GM21528 (cell line): ENCODE results near the gene SSTR5.

ENCODE experiments used
- ATAC-seq: cut with Tn5 transposase; IDR thresholded peaks from one replicate; pipeline ENCODE4 v1.9.1; 2021; ENCODE audit warnings: mild to moderate bottlenecking, moderate library complexity; ENCODE audit not compliant: unreplicated experiment, low FRiP score

Gene SSTR5

GRCh38 chr16:1053700-1054368 is 18.7 kb upstream of the SSTR5 start:
- ATAC-seq: no peak

- ATAC-seq: no peak
Measured at GRCh38 chr16:1054660-1055556, 17.6 kb upstream of the SSTR5 start.

- no peak for ATAC-seq
Measured at GRCh38 chr16:1055557-1055924, 17.0 kb upstream of the SSTR5 start.

DNA sequence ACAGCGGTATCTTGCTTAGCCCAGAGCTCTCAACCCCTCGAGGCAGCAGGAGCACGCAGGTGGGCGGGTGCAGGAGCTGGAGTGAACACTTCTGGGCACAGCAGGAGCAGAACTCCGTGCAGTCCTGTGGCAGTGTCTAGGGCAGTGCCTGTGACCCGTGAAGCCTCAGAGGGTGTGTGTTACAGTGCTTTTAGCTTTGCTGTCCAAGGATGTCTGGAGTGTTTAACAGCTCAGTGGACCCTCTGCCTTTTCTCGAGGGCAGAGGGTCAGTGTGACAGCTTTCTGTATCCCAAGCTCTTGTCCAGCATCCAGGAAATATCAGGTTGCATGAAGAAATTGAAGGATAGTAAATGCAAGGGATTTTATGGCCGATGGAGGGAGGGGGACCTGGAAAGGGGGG is 16.4 kb upstream of the SSTR5 start:
- no peak for ATAC-seq

GRCh38 chr16:1057252-1057932 is 15.2 kb upstream of the SSTR5 start:
- no peak for ATAC-seq

- no peak for ATAC-seq
Measured at GRCh38 chr16:1058216-1058615, 14.3 kb upstream of the SSTR5 start.

GRCh38 chr16:1059310-1059709 is 13.2 kb upstream of the SSTR5 start:
- no peak for ATAC-seq

- ATAC-seq: no peak
Measured at GRCh38 chr16:1060416-1061340, 11.9 kb upstream of the SSTR5 start.

GRCh38 chr16:1061769-1062505 is 10.6 kb upstream of the SSTR5 start:
- ATAC-seq: no peak

- no peak for ATAC-seq
Measured at GRCh38 chr16:1062895-1063294, 9.7 kb upstream of the SSTR5 start.

GRCh38 chr16:1063728-1064127 is 8.8 kb upstream of the SSTR5 start:
- ATAC-seq: no peak

DNA sequence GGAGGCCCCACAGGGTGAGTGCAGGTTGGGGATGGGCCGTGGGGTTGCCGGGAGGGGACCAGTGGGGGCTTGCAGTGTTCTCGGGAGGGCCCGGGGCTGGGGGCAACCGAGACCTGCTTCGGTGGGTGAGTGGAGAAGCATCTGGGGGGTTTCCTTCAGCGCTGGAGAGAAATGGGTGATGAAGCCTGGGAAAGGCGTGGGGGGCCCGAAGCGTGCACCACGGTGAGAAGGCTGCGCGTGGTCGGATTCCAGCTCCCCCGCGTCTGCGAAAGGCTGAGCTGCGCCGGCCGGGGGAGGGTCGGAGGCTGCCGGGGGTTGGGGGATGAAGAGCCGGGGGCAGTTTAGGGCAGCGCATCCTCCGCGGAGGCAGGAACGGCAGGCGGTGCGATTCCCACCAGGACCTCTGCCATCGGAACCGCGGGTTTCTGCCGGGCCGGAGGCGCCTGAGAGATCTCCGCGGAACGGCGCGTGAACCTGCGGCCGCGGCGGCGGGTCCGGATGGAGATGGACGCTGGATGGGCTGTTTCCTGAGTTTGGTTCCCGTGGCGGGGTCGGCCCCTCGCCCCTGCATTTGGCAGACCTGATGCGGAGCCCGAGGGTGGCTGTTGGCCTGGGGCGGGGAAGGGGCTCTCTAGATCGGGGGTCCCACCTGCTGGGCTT is 6.9 kb upstream of the SSTR5 start:
- ATAC-seq: no peak

DNA sequence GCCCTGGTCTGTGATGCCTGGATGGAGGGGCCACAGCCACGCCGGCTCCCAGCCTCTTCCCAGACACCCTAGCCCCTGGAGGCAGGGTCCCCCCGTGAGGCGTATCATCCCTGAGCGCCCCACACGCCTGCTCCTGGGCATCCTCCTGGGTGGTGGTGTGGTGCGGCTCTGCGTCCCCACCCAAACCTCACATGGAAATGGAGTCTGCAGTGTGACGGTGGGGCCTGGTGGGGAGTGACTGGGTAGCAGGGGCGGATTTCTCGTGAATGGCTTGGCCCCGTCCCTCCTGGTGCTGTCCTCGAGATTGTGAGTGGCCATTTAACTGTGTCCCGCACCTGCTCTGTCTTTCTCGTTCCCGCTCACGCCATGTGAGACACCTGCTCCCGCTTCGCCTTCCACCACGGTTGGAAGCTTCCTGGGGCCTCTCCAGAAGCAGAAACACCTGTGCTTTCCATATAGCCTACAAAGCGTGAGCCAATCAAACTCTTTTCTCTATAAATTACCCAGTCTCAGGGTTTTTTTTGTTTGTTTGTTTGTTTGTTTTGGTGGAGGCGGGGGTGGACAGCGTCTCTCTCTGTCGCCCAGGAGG is 5.9 kb upstream of the SSTR5 start:
- no peak for ATAC-seq

DNA sequence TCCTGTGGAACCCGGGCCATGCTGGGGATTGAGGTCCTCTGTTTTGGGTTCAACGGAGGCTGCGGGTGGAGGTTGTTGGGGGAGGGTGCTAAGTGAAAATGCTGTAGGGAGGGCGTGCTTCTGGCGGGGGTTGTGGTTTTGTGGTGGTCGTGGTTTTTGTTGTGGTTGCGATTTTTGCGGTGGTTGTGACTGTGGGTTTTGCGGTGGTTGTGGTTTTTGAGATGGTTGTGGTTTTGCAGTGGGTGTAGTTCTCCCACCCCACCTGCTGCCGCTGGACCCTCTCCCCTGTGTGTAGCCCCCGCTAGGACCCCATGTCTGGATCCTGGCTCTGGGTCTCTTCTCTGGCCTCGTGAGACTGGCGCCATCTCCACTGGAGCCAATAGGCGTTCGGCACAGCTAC is 4.9 kb upstream of the SSTR5 start:
- no peak for ATAC-seq

DNA sequence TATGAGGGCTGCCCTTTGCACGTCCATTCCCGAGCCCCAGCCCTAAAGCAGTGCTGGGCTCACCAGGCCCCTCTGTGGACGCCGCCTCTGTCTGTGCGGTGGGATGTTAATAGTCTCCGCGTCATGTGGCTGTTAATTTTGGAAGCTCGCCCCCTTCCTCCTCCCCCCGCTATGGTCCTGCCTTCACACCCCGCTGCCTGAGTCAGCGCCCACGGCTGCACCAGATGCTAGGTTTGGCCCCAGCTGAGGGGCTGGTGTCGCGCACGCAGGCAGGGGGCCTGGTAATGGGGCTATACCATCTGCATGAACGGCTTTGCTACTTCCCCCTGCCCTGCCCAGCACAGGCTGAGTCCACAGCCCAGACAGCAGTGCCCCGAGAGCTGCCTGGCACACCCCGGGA is 4.1 kb upstream of the SSTR5 start:
- ATAC-seq: no peak

GRCh38 chr16:1069154-1069553 is 3.4 kb upstream of the SSTR5 start:
- no peak for ATAC-seq

- ATAC-seq: no peak
Measured at GRCh38 chr16:1070084-1070863, 2.3 kb upstream of the SSTR5 start.

DNA sequence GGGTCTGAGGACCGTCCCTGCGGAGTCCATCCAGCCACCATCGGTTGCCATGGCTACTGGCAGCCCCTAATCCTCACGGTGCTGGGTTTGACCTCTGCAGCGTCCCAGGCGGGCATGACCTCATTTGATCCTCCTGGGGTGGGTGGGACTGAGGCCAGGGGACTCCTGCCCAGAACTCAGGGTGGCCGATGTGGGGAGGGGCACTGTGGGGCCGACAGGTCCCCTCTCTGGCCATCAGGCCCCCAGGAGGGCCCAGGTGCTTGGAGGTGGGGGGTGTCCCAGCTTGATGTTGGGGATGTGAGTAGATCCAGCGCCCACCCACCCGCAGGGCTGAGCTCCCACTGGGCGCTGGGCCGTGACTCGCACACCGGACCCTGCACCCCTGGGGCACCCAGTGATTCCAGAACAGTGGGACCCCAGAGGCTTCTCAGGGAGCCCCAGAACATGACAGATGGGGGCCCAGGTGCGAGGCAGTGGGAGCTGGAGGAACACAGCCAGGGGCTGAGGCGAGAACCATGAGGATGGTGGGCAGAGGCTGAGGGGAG is 1.6 kb upstream of the SSTR5 start:
- no peak for ATAC-seq
